GM12801 (cell line): ENCODE data around the gene LTBP2.

Source experiments
- CTCF ChIP-seq: IDR thresholded peaks from one replicate; pipeline ENCODE4 v1.5.1; 2011; ENCODE audit warnings: control low read depth; ENCODE audit not compliant: insufficient read length; ENCODE audit errors: extremely low read depth

LTBP2 gene

DNA sequence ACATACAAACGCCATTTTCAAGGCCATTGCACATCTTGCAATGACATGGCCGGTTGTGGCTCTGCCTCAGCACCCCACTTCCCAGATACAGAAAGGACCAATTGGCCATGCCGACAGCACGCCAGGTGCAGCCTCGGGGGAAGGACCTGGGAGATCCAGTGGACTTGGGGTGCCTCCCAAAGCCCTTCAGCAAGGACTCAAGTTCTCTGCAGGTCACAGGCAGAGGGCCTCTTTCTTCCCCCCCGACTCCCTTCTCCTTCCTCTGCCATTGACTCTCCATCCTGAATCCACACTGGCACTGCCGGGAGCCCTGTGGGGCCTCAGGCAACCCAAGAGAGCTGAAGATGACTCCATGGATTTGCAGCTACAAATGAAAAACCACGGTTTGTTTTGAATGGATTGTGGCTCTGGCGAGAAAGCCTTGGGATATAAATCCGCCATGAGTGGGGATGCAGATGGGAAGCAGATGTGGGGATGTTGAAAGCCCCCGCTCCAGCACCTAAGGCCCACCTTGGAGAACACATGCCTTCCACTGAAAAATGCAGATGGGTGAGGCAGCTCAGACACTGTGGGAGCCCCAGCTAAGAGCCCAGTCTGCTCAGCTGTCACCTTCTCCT is 35.1 kb upstream of the LTBP2 start:
- TF ChIP-seq CTCF, result no peak

DNA sequence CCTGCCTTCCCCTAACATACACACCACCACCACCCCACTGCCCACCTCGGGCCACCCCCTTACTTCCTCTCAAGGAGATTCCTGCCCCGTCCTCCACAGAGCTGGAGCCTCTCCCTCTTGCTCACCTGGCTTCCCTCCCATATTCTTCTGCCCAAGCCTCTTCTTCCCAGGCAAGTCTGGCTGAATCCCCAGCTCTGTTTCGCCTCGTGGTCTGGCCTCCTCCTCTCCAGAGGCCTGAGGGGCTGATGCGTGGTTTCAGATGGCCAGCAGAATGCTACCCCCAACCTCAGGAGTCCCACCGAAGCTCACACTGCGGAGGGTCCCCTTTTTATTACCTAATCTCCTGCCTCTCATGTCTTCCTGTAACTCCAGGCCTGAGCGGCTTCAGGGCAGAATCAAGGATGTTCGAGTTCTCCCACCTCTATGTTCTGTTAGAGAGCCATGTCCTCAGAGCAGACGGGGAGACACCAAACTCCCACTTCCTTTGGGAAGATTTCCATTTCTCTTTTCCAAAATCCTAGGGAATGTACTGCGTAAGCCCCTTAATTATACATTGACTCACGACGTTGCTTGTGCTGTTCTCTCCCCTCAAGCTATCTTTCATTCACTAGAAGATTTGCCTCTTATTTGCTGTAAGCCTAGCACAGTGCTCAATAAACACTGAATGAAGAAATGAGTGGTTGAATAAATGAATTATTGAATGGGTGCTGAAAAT is 33.9 kb upstream of the LTBP2 start:
- no peak for TF ChIP-seq CTCF

DNA sequence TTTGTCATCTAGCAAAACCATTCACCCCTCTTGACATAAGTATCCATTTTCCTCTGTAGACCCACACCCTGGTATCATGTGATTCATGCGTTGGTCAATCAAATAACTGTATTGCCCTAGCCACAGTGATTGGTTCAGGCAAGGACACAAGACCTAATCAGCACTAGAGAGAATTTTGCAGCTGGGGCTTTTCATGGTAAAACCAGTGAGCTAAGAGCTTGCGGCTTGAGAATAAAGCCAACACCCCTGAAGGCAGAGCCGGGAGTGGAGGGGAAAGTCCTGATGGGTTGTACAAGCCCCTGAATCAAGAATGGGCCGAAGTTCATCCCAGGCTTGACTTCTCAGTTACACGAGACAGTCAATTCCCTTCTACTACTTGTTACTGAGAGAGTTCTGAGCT is 33.2 kb upstream of the LTBP2 start:
- no peak for TF ChIP-seq CTCF

DNA sequence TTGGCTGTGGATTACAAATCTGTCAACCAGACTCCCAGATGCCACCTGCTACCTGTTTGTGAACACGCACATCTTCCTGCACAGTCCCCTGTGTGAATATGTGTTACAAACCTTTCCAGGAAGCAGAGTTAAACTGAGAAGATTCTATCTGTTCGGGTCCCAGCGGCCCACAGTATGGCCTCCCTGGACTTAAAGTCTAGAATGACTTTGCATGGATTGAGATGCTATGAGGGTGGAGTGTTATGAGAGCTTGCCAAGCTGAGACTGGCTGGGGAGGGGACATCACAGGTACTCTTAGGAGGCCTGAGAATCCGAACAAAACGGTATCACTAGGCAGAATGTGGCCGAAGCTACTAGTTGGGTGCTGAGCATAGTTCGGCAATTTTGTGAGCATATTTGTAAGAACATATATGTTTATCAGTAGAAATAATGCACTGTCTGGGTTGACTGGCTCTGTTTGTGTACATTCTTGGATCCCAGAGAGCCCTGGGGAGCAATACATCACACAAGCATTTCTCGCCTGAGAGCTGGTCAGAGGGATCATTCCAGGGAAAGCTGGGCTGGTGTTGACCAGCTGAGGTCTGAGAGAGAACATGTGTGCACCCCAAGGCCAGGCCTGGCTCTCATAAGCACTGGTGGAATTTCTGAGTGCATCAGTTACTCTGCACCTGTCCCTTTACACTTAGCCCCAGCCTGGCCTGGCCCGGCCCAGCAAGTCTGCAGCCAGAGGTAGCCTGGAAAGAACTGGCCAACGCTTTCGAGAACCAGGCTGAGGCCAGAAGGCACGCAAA is 29.8 kb upstream of the LTBP2 start:
- TF ChIP-seq CTCF, result no peak

GRCh38 chr14:74638966-74639365 is 26.9 kb upstream of the LTBP2 start:
- no peak for TF ChIP-seq CTCF

DNA sequence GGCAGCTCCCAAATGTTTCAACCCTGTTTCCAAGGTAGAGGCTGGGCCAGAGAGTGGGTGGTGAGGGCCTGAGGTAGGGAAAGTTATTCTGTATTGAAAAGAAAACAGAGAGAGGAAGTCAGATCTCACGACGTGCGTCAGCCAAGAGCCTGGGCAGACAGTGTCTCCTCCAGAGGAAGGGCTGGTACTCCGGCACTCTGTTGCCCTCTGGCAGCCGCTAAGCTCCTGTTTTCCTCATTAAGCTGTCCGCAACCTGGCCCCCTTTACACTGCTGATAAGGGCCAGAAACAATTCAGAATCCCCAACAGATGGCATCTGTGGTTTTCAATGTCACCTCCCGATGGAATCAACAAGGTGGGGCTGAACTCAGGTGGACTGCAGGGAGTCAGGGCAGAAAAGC is 26.0 kb upstream of the LTBP2 start:
- no peak for TF ChIP-seq CTCF

- no peak for TF ChIP-seq CTCF
Measured at GRCh38 chr14:74637178-74637550, 25.1 kb upstream of the LTBP2 start.
